VCaP (cell line): ENCODE results near the gene DPH6.

Source experiments
- H3K27ac ChIP-seq: fragments of 450-650 bp; 2 replicates; pipeline ENCODE4 v1.5.1; 2017
- CTCF ChIP-seq: fragments of 450-650 bp; conservative IDR thresholded peaks from 2 replicates; pipeline ENCODE4 v1.5.1; 2017; ENCODE audit warnings: mild to moderate bottlenecking, moderate library complexity

DPH6 gene

DNA sequence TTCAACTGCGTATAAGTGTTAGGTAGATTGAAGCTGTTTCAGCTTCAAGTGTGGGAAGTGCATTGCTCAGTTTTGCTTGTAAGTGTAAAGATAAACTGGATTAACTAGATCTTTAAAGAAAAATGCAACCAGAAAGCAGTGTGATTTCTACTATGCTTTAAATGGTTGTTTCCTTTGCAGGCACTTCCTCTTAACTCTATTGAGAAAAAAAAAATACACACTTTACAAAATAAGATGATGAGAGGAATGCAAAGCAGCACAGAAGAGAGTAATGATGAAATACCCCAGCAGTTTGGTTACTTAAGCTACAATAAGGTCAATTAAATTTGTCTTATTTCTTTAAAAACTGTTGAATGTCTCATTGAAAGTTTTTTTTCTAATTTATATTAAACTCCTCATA, 40.8 kb downstream of the DPH6 start:
- no peak overlapping the region for H3K27ac ChIP-seq
- no peak for TF ChIP-seq CTCF

GRCh38 chr15:35499723-35500122, 46.2 kb downstream of the DPH6 start:
- no peak overlapping the region for H3K27ac ChIP-seq
- no peak for TF ChIP-seq CTCF

DNA sequence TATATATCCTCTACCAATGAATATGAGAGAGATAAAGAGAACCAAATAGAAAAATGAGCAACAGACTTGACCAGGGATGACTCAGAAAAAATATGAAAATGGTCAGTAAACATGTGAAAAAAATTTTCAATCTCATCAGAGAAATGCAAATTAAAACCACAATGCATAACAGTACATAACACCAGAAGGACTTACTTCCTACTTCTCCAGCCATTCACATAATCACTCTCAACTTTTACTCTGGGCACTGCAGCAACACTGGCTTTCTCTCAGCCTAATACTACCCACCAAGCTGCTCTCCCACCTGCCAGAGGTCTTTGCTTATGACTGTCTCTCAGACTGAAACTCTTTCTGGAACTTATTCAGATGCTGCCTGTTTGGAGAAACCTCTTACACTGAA, 49.4 kb downstream of the DPH6 start:
- H3K27ac ChIP-seq = no peak overlapping the region
- no peak for TF ChIP-seq CTCF

DNA sequence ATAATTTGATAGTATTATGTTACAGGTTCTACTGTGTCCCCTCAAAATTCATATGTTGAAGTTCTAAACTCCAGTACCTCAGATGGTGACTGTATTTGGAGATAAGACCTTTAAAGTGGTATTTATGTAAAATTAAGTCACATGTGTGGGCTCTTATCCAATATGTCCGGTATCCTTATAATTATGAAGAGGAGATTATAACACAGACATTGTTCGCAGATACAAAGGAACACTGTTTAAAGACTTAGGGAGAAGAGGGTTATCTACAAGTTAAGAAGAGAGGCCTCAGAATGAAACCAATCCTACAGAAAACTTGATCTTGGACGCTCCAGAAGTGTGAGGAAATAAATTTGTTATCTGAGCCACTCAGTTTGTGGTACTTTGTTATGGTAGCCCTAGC, 50.9 kb downstream of the DPH6 start:
- TF ChIP-seq CTCF = no peak
- H3K27ac ChIP-seq = no peak overlapping the region

- H3K27ac ChIP-seq = no peak overlapping the region
- TF ChIP-seq CTCF = no peak
Observed at GRCh38 chr15:35491999-35492398, 54.0 kb downstream of the DPH6 start.

DNA sequence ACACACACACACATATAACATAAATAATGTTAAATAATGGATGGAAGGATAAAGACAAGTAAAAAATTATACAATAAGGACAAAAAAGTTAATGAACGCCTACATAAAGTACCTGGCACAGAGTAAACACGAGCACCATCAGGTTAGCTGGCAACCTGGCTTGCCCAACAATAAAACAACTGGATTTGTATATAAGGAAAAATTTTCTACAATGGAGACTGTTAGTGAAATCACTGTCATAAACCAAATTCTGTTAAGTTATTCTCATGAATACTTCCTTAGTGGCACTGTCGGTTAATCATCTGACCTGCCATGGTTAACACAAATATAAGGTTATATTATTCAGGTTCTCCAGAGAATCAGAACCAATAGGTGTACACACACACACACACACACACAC, 54.8 kb downstream of the DPH6 start:
- H3K27ac ChIP-seq = no peak overlapping the region
- TF ChIP-seq CTCF = no peak

GRCh38 chr15:35490511-35490910, 55.5 kb downstream of the DPH6 start:
- H3K27ac ChIP-seq = no peak overlapping the region
- TF ChIP-seq CTCF = no peak

- TF ChIP-seq CTCF = no peak
- H3K27ac ChIP-seq = no peak overlapping the region
Observed at GRCh38 chr15:35487417-35487816, 58.5 kb downstream of the DPH6 start.
